ENCODE data around the gene SLC9A9. TPM values are rescaled to one million over a fixed set of nuclear protein-coding genes. Genes with fewer than 3 reads are reported as not detected.

SLC9A9 gene
- polyA plus RNA-seq, 1 experiment, result 13.4 TPM

- no peaks in the 10 kb centered on the region for H3K27me3 ChIP-seq (ENCODE audit: control insufficient read depth, insufficient read depth, low read length)
- H3K27ac ChIP-seq (ENCODE audit: low read depth, low read length), result no peak overlapping the region
- no peaks in the 10 kb centered on the region for H3K9me3 ChIP-seq (ENCODE audit: control insufficient read depth, insufficient read depth, low read length)
- DNase-seq (ENCODE audit: low read depth, low spot score), result no peak
- ChIA-PET POLR2A (no interaction called here), CTCF (no interaction called here)
- TF ChIP-seq CTCF (IDR thresholded peaks at IDR 0.05; ENCODE audit: low read depth, low read length), result no peak
- no peak overlapping the region for H3K4me3 ChIP-seq (ENCODE audit: low read depth, low read length)
Measured at GRCh38 chr3:143313025-143313892, 535.0 kb downstream of the SLC9A9 start.

- POLR2A ChIA-PET, result no interaction called here
- Histone ChIP-seq H3K4me3 (ENCODE audit: low read depth, low read length) (no peak overlapping the region), H3K27me3 (ENCODE audit: control insufficient read depth, insufficient read depth, low read length) (no peaks in the 10 kb centered on the region), H3K9me3 (ENCODE audit: control insufficient read depth, insufficient read depth, low read length) (no peaks in the 10 kb centered on the region), H3K27ac (ENCODE audit: low read depth, low read length) (no peak overlapping the region)
- CTCF ChIA-PET, result no interaction called here
- no peak for DNase-seq (ENCODE audit: low read depth, low spot score)
- TF ChIP-seq CTCF (IDR thresholded peaks at IDR 0.05; ENCODE audit: low read depth, low read length), result no peak
Measured at GRCh38 chr3:143311096-143311495, 537.2 kb downstream of the SLC9A9 start.

- DNase-seq (ENCODE audit: low read depth, low spot score), result no peak
- no peak for TF ChIP-seq CTCF (IDR thresholded peaks at IDR 0.05; ENCODE audit: low read depth, low read length)
- Histone ChIP-seq H3K4me3 (ENCODE audit: low read depth, low read length) (no peak overlapping the region), H3K27me3 (ENCODE audit: control insufficient read depth, insufficient read depth, low read length) (no peaks in the 10 kb centered on the region), H3K27ac (ENCODE audit: low read depth, low read length) (no peak overlapping the region), H3K9me3 (ENCODE audit: control insufficient read depth, insufficient read depth, low read length) (no peaks in the 10 kb centered on the region)
- ChIA-PET POLR2A (interaction anchor here (0.7 kb wide), 1 partner anchor 129 kb away, joined by 3 read pairs; no protein-coding TSS in a partner anchor), CTCF (no interaction called here)
Measured at GRCh38 chr3:143309705-143310104, 538.6 kb downstream of the SLC9A9 start.

- ChIA-PET POLR2A (no interaction called here), CTCF (no interaction called here)
- Histone ChIP-seq H3K4me3 (ENCODE audit: low read depth, low read length) (no peak overlapping the region), H3K27me3 (ENCODE audit: control insufficient read depth, insufficient read depth, low read length) (no peaks in the 10 kb centered on the region), H3K9me3 (ENCODE audit: control insufficient read depth, insufficient read depth, low read length) (no peaks in the 10 kb centered on the region), H3K27ac (ENCODE audit: low read depth, low read length) (no peak overlapping the region)
- no peak for TF ChIP-seq CTCF (IDR thresholded peaks at IDR 0.05; ENCODE audit: low read depth, low read length)
- no peak for DNase-seq (ENCODE audit: low read depth, low spot score)
Measured at GRCh38 chr3:143307613-143308183, 540.6 kb downstream of the SLC9A9 start.

- no peak for TF ChIP-seq CTCF (IDR thresholded peaks at IDR 0.05; ENCODE audit: low read depth, low read length)
- no peaks in the 10 kb centered on the region for H3K9me3 ChIP-seq (ENCODE audit: control insufficient read depth, insufficient read depth, low read length)
- CTCF ChIA-PET, result no interaction called here
- H3K4me3 ChIP-seq (ENCODE audit: low read depth, low read length), result no peak overlapping the region
- H3K27me3 ChIP-seq (ENCODE audit: control insufficient read depth, insufficient read depth, low read length), result no peaks in the 10 kb centered on the region
- DNase-seq (ENCODE audit: low read depth, low spot score), result no peak
- H3K27ac ChIP-seq (ENCODE audit: low read depth, low read length), result no peak overlapping the region
- POLR2A ChIA-PET, result no interaction called here
Measured at GRCh38 chr3:143306407-143306806, 541.9 kb downstream of the SLC9A9 start.

Measured in AG04450 (cell line).